Psoas muscle (tissue), 8 donors: ENCODE results near the gene MRPL52. TPM values are rescaled to one million over a fixed set of nuclear protein-coding genes. Genes with fewer than 3 reads are reported as not detected.

Source experiments
- ATAC-seq, 4 donors: fragments of 200-7000 bp; cut with Tn5 transposase; one replicate each; pipeline ENCODE4 v1.9.1; 2020; ENCODE audit warnings: moderate library complexity in 3 of 4, mild to moderate bottlenecking in 2 of 4
- DNase-seq, 2 donors: peaks; one replicate each; pipeline ENCODE4 v3.0.0-alpha.2; 2020
- H3K27ac ChIP-seq: fragments of 200-600 bp; one replicate; pipeline ENCODE4 v1.8.0; 2022
- H3K27me3 ChIP-seq, 3 donors: fragments of 200-600 bp in 1 of 3; one replicate each; pipeline versions ENCODE4 v1.6.1 to v1.8.0; 2013 to 2022; ENCODE audit warnings: low read length in 2 of 3, mild to moderate bottlenecking in 2 of 3, moderate library complexity in 1 of 3; ENCODE audit not compliant: insufficient read depth in 3 of 3
- H3K36me3 ChIP-seq, 2 donors: fragments of 200-600 bp in 1 of 2; one replicate each; pipeline versions ENCODE4 v1.6.1 to v1.8.0; 2013 to 2022; ENCODE audit warnings: low read depth in 1 of 2, mild to moderate bottlenecking in 1 of 2, moderate library complexity in 1 of 2; ENCODE audit not compliant: insufficient read depth in 1 of 2
- H3K4me1 ChIP-seq: fragments of 200-600 bp; one replicate; pipeline ENCODE4 v1.8.0; 2022
- H3K4me3 ChIP-seq: fragments of 200-600 bp; one replicate; pipeline ENCODE4 v1.8.0; 2022; ENCODE audit warnings: mild to moderate bottlenecking
- H3K9me3 ChIP-seq: fragments of 200-600 bp; one replicate; pipeline ENCODE4 v1.8.0; 2022
- CTCF ChIP-seq: fragments of 200-600 bp; IDR thresholded peaks from one replicate; pipeline ENCODE4 v1.8.0; 2022; ENCODE audit warnings: antibody characterized with exemption
- WGBS, 3 donors: extraction: QIAGEN DNeasy Blood & Tissue Kit; methylation state at CpG; one replicate each; pipeline versions ENCODE4 v1.1.6 to v1.1.7; 2013; 5-methylcytosine and 5-hydroxymethylcytosine counted together
- intact Hi-C, 2 donors: fragments of 100-400 bp; cut with DNase I; formaldehyde crosslinking; loops; one replicate each; pipeline versions ENCODE4 v1.11.0 to v1.14.2; 2022
- polyA plus RNA-seq, 3 donors: library from polyadenylated mRNA; stranded (reverse); fragments of 200-250 nt; gene quantifications; one replicate each; pipeline ENCODE4 v1.2.3, GENCODE V29; 2013
- total RNA-seq, 4 donors: library from RNA; stranded (reverse); fragmentation: NEBNext Ultra II Directional in 2 of 4; extraction: Animal tissue kit (Norgen Biotek cat#: 25700) in 2 of 4; gene quantifications; one replicate each; pipeline versions ENCODE4 v1.2.1 to v1.2.4, GENCODE V29; 2021 to 2023
- donor health status: healthy with polysubstance abuse.
- donor health status: DM: no; HTN: no; CAD: no; lungs with moderate emphysema.
- donor health status: Bipolar disorder and iron deficiency.
- donor health status: healthy.
- donor health status: DM: yes; HTN: yes; CAD: no.
- donor health status: DM: no; HTN: no; CAD: no.
- donor health status: DM: no; HTN: no; CAD: no.
- donor health status: DM: yes; HTN: yes; CAD: no.

Gene MRPL52
- total and polyA plus RNA-seq, 7 donors: 79.1 to 246 (median 91.2) TPM

GRCh38 chr14:22883173-22883976, 53.7 kb downstream of the MRPL52 start, which contains the start of gene REM2:
REM2 (plus strand) TSS chr14:22883222; CDS start chr14:22883288, 66 bp downstream.
- Histone ChIP-seq H3K4me1 (no peaks in the 10 kb centered on the region), H3K9me3 (no peaks in the 10 kb centered on the region), H3K27me3 (peaks cover 0 to 26% (median 0%) of the 10 kb centered on the region in 3 donors), H3K27ac (no peak within 1 kb of the TSS), H3K36me3 (peaks cover 0 to 9% of the 10 kb centered on the region in 2 donors), H3K4me3 (no peak within 1 kb of the TSS)
- WGBS, 3 donors: 22 to 31% (median 27%) methylated on average over 13 to 15 of the region's 15 CpGs
- intact Hi-C loops: no loop called here
- DNase-seq (no peak), ATAC-seq (no peak)
- no peak for TF ChIP-seq CTCF

- no peaks in the 10 kb centered on the region for H3K4me1 ChIP-seq
- H3K4me3 ChIP-seq: no peak overlapping the region
- peaks cover 0 to 1% of the 10 kb centered on the region in 2 donors for H3K36me3 ChIP-seq
- no peak for TF ChIP-seq CTCF
- DNase-seq: no peak
- 87 to 90% (median 89%) methylated on average over 7 of the region's 7 CpGs for WGBS, 3 donors
- intact Hi-C loops: no loop called here
- no peaks in the 10 kb centered on the region for H3K9me3 ChIP-seq
- H3K27me3 ChIP-seq: peaks cover 0 to 26% (median 0%) of the 10 kb centered on the region in 3 donors
- no peak overlapping the region for H3K27ac ChIP-seq
- no peak for ATAC-seq
Observed at GRCh38 chr14:22884076-22884737, 54.5 kb downstream of the MRPL52 start.

Other genes starting within 250 kb of the MRPL52 start
- gene DAD1, start 240.7 kb upstream of the MRPL52 start, total RNA-seq: 100 to 1,000 TPM in 3 of 4 donors, 10 to 100 TPM in 1; 77.8 to 118 (median 106) TPM
- gene DAD1, start 240.7 kb upstream of the MRPL52 start, polyA plus RNA-seq: 100 to 1,000 TPM; 201 to 277 (median 262) TPM
- gene ABHD4, start 231.6 kb upstream of the MRPL52 start, total RNA-seq: 10 to 100 TPM; 15.6 to 37.2 (median 25.4) TPM
- gene ABHD4, start 231.6 kb upstream of the MRPL52 start, polyA plus RNA-seq: 10 to 100 TPM in 2 of 3 donors, 1 to 10 TPM in 1; 6.1 to 64.0 (median 26.4) TPM
- not detected for gene OR6J1, start 185.5 kb upstream of the MRPL52 start, total RNA-seq
- gene OR6J1, start 185.5 kb upstream of the MRPL52 start, polyA plus RNA-seq: not detected
- 100 to 1,000 TPM in 3 of 4 donors, 10 to 100 TPM in 1; 90.7 to 151 (median 131) TPM for gene OXA1L, start 63.2 kb upstream of the MRPL52 start, total RNA-seq
- 100 to 1,000 TPM; 115 to 168 (median 158) TPM for gene OXA1L, start 63.2 kb upstream of the MRPL52 start, polyA plus RNA-seq
- 1 to 10 TPM; 1.3 to 2.6 (median 2.0) TPM for gene SLC7A7, start 14.5 kb upstream of the MRPL52 start, total RNA-seq
- 1 to 10 TPM in 1 of 3 donors, under 1 TPM in 2; 0.93 to 2.6 (median 0.97) TPM for gene SLC7A7, start 14.5 kb upstream of the MRPL52 start, polyA plus RNA-seq
- gene MMP14, start 6.7 kb downstream of the MRPL52 start, total RNA-seq: 10 to 100 TPM in 3 of 4 donors, 1 to 10 TPM in 1; 9.6 to 18.5 (median 14.7) TPM
- gene MMP14, start 6.7 kb downstream of the MRPL52 start, polyA plus RNA-seq: 10 to 100 TPM in 2 of 3 donors, 1 to 10 TPM in 1; 7.6 to 15.1 (median 10.0) TPM
- gene LRP10, start 41.9 kb downstream of the MRPL52 start, total RNA-seq: 10 to 100 TPM; 30.9 to 50.6 (median 40.6) TPM
- gene LRP10, start 41.9 kb downstream of the MRPL52 start, polyA plus RNA-seq: 10 to 100 TPM; 18.1 to 42.7 (median 25.1) TPM
- gene REM2, start 53.3 kb downstream of the MRPL52 start, total RNA-seq: under 1 TPM in 2 of 4 donors, not detected in 2; 0.21 to 0.34 TPM
- gene REM2, start 53.3 kb downstream of the MRPL52 start, polyA plus RNA-seq: under 1 TPM; 0.05 to 0.18 (median 0.10) TPM
- gene RBM23, start 89.3 kb downstream of the MRPL52 start, total RNA-seq: 10 to 100 TPM; 25.4 to 42.1 (median 27.8) TPM
- 10 to 100 TPM; 18.4 to 35.7 (median 20.1) TPM for gene RBM23, start 89.3 kb downstream of the MRPL52 start, polyA plus RNA-seq
- gene PRMT5, start 99.5 kb downstream of the MRPL52 start, total RNA-seq: 10 to 100 TPM; 67.5 to 80.4 (median 74.1) TPM
- gene PRMT5, start 99.5 kb downstream of the MRPL52 start, polyA plus RNA-seq: 10 to 100 TPM; 45.3 to 99.5 (median 88.6) TPM
- 10 to 100 TPM; 11.3 to 19.3 (median 12.0) TPM for gene HAUS4, start 127.2 kb downstream of the MRPL52 start, total RNA-seq
- 10 to 100 TPM; 13.7 to 23.7 (median 16.2) TPM for gene HAUS4, start 127.2 kb downstream of the MRPL52 start, polyA plus RNA-seq
- 1 to 10 TPM in 3 of 4 donors, under 1 TPM in 1; 0.95 to 1.5 (median 1.2) TPM for gene AJUBA, start 152.7 kb downstream of the MRPL52 start, total RNA-seq
- gene AJUBA, start 152.7 kb downstream of the MRPL52 start, polyA plus RNA-seq: under 1 TPM; 0.65 to 0.77 (median 0.66) TPM
- 1 to 10 TPM; 2.1 to 5.1 (median 4.2) TPM for gene C14orf93, start 180.3 kb downstream of the MRPL52 start, total RNA-seq
- 1 to 10 TPM; 1.7 to 4.1 (median 3.4) TPM for gene C14orf93, start 180.3 kb downstream of the MRPL52 start, polyA plus RNA-seq
- 100 to 1,000 TPM; 156 to 307 (median 250) TPM for gene PSMB5, start 205.0 kb downstream of the MRPL52 start, total RNA-seq
- gene PSMB5, start 205.0 kb downstream of the MRPL52 start, polyA plus RNA-seq: 100 to 1,000 TPM; 304 to 619 (median 496) TPM
- not detected for gene PSMB11, start 212.3 kb downstream of the MRPL52 start, total RNA-seq
- under 1 TPM in 2 of 3 donors, not detected in 1; 0.03 to 0.51 TPM for gene PSMB11, start 212.3 kb downstream of the MRPL52 start, polyA plus RNA-seq
- under 1 TPM; 0.30 to 0.77 (median 0.32) TPM for gene CDH24, start 227.6 kb downstream of the MRPL52 start, total RNA-seq
- under 1 TPM; 0.31 to 0.51 (median 0.35) TPM for gene CDH24, start 227.6 kb downstream of the MRPL52 start, polyA plus RNA-seq